Brain pericyte (primary cell): ENCODE results near the gene METTL9.
"Not testable (repeated sequence)": the region's sequence is repeated elsewhere in the genome, so short reads cannot be mapped to it uniquely, and the experiment has no call there.

ENCODE experiments used
- DNase-seq: peaks from one replicate; pipeline ENCODE4 v3.0.0-alpha.2; 2012; ENCODE audit warnings: low read depth, low spot score

METTL9 gene

GRCh38 chr16:21599122-21600030, at the start of gene METTL9:
Gene METTL9, plus strand, starts transcription at chr16:21599577. Its CDS starts 157 bp downstream, at chr16:21599734.
- DNase-seq = peak; percentile 91

- DNase-seq = not testable (repeated sequence)
Measured at GRCh38 chr16:21549975-21550374, 49.4 kb upstream of the METTL9 start.

- DNase-seq = not testable (repeated sequence)
Measured at GRCh38 chr16:21550435-21550834, 48.9 kb upstream of the METTL9 start.

GRCh38 chr16:21551076-21551475, 48.3 kb upstream of the METTL9 start:
- not testable (repeated sequence) for DNase-seq

- not testable (repeated sequence) for DNase-seq
Measured at GRCh38 chr16:21551600-21551999, 47.8 kb upstream of the METTL9 start.

- DNase-seq = not testable (repeated sequence)
Measured at GRCh38 chr16:21553481-21554296, 45.7 kb upstream of the METTL9 start.

- no peak for DNase-seq
Measured at GRCh38 chr16:21554795-21555585, 44.4 kb upstream of the METTL9 start.

- DNase-seq = not testable (repeated sequence)
Measured at GRCh38 chr16:21555621-21556020, 43.8 kb upstream of the METTL9 start.

GRCh38 chr16:21556026-21556595, 43.3 kb upstream of the METTL9 start:
- not testable (repeated sequence) for DNase-seq

- peak; percentile 33 for DNase-seq
Measured at GRCh38 chr16:21556651-21557241, 42.6 kb upstream of the METTL9 start.

GRCh38 chr16:21560462-21560861, 38.9 kb upstream of the METTL9 start:
- no peak for DNase-seq

- no peak for DNase-seq
Measured at GRCh38 chr16:21563676-21564075, 35.7 kb upstream of the METTL9 start.

GRCh38 chr16:21564367-21564766, 35.0 kb upstream of the METTL9 start:
- DNase-seq = not testable (repeated sequence)

- DNase-seq = no peak
Measured at GRCh38 chr16:21565507-21565860, 33.9 kb upstream of the METTL9 start.

- DNase-seq = no peak
Measured at GRCh38 chr16:21565861-21566669, 33.3 kb upstream of the METTL9 start.

- DNase-seq = no peak
Measured at GRCh38 chr16:21566891-21567414, 32.4 kb upstream of the METTL9 start.

GRCh38 chr16:21567496-21567895, 31.9 kb upstream of the METTL9 start:
- DNase-seq = not testable (repeated sequence)

- no peak for DNase-seq
Measured at GRCh38 chr16:21568502-21569189, 30.7 kb upstream of the METTL9 start.

- DNase-seq = no peak
Measured at GRCh38 chr16:21570676-21571017, 28.7 kb upstream of the METTL9 start.
